PC-9 (cell line): ENCODE measurements around the gene BPIFB2.

Experiments
- CTCF ChIP-seq: fragments of 200-600 bp; sonication (generic); conservative IDR thresholded peaks from 2 replicates; pipeline ENCODE4 v1.6.1; 2017; ENCODE audit warnings: mixed run types, antibody characterized with exemption, mild to moderate bottlenecking, moderate library complexity
- EZH2 ChIP-seq: fragments of 200-600 bp; sonication (generic); IDR thresholded peaks from 2 replicates; pipeline ENCODE4 v1.8.0; 2017; ENCODE audit warnings: antibody characterized with exemption, low read depth

DNA sequence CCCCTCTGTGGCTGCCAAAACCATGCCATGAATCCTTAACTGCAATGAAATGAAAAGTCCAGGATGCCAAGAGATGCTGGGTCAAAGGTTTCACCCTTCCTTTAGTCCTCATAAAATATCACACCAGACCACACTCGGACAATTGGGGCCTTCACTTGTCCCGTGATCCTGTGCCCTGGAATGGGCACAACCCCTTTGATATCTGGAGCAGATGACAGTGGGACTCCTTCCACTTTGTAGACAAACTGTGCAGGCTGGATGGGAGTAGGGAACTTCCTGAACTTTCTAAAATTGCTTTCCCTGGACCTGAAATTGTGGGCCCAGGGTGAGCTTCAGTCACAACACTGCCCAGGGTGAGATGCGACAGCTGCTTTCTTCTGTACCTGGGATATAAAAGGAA is 14.4 kb downstream of the BPIFB2 start:
- TF ChIP-seq CTCF (no peak), EZH2 (no peak)
